Endometrial microvascular endothelial cells (primary cell): ENCODE results near the gene CA12. TPM values are rescaled to one million over a fixed set of nuclear protein-coding genes. Genes with fewer than 3 reads are reported as not detected.

ENCODE experiments used
- in situ Hi-C: cut with HindIII; loops from 2 replicates; pipeline ENCODE4 v1.10.0; 2017; ENCODE audit warnings: low sequenced_read_pairs, low pct_unique_long_range_greater_than_20kb; ENCODE audit errors: inconsistent ontology term
- total RNA-seq: library from RNA; depleted of rRNA; stranded (reverse); fragments of >200 nt; gene quantifications from one replicate; pipeline ENCODE4 v1.2.3, GENCODE V29; 2015; ENCODE audit errors: inconsistent ontology term

The CA12 gene
- total RNA-seq, 1 donor from 2014 or later: 1.3 TPM

- in situ Hi-C loops: no loop called here
Measured at GRCh38 chr15:63364399-63365272, 17.0 kb downstream of the CA12 start.

- in situ Hi-C loops: no loop called here
Measured at GRCh38 chr15:63363292-63363691, 18.4 kb downstream of the CA12 start.

GRCh38 chr15:63362885-63363284 is 18.8 kb downstream of the CA12 start:
- in situ Hi-C loops: no loop called here

- in situ Hi-C loops: no loop called here
Measured at GRCh38 chr15:63362196-63362595, 19.4 kb downstream of the CA12 start.

GRCh38 chr15:63360170-63360569 is 21.5 kb downstream of the CA12 start:
- in situ Hi-C loops: no loop called here

- in situ Hi-C loops: no loop called here
Measured at GRCh38 chr15:63358241-63359029, 23.2 kb downstream of the CA12 start.

- in situ Hi-C loops: no loop called here
Measured at GRCh38 chr15:63357731-63358130, 23.9 kb downstream of the CA12 start.

- in situ Hi-C loops: no loop called here
Measured at GRCh38 chr15:63357061-63357460, 24.6 kb downstream of the CA12 start.

- in situ Hi-C loops: no loop called here
Measured at GRCh38 chr15:63354821-63355650, 26.6 kb downstream of the CA12 start.

- in situ Hi-C loops: no loop called here
Measured at GRCh38 chr15:63353887-63354286, 27.8 kb downstream of the CA12 start.

- in situ Hi-C loops: no loop called here
Measured at GRCh38 chr15:63353261-63353660, 28.4 kb downstream of the CA12 start.

GRCh38 chr15:63352808-63353207 is 28.8 kb downstream of the CA12 start:
- in situ Hi-C loops: no loop called here

- in situ Hi-C loops: no loop called here
Measured at GRCh38 chr15:63351170-63351569, 30.5 kb downstream of the CA12 start.

GRCh38 chr15:63350178-63350621 is 31.4 kb downstream of the CA12 start:
- in situ Hi-C loops: no loop called here

GRCh38 chr15:63349621-63350020 is 32.0 kb downstream of the CA12 start:
- in situ Hi-C loops: no loop called here

GRCh38 chr15:63349156-63349555 is 32.5 kb downstream of the CA12 start:
- in situ Hi-C loops: no loop called here

- in situ Hi-C loops: no loop called here
Measured at GRCh38 chr15:63348392-63348791, 33.3 kb downstream of the CA12 start.

GRCh38 chr15:63347074-63347857 is 34.4 kb downstream of the CA12 start:
- in situ Hi-C loops: no loop called here
